Activated T-cell treated with anti-CD3 and anti-CD28 coated beads, Interleukin-2, amount 50 U/mL, for 1 hour (primary cell): Measurements from ENCODE around the gene ANKS1B.
"Not testable (repeated sequence)": the region's sequence is repeated elsewhere in the genome, so short reads cannot be mapped to it uniquely, and the experiment has no call there.

Experiments used
- DNase-seq: peaks from one replicate; pipeline ENCODE4 v3.0.0-alpha.2; 2020

Gene ANKS1B

DNA sequence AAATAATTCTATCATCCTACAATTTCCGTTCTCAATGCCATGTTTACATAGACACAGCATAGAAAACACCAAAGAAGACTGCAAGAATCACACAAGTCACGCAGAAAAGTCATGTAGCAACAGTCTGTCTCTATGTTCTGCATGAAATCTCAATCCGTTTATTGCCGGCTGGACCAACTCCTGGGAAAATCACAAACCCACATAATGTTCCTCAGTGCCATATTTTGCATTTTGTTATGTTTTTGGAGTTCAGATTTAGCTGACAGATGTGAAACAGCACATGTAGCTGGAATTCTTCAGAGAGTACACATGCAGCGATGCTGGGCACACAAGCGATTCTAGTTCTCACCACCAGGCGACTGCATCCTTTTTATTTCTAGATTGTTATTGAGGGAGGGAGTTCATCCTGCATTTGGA, 1146.5 kb downstream of the ANKS1B start:
- DNase-seq, result no peak

DNA sequence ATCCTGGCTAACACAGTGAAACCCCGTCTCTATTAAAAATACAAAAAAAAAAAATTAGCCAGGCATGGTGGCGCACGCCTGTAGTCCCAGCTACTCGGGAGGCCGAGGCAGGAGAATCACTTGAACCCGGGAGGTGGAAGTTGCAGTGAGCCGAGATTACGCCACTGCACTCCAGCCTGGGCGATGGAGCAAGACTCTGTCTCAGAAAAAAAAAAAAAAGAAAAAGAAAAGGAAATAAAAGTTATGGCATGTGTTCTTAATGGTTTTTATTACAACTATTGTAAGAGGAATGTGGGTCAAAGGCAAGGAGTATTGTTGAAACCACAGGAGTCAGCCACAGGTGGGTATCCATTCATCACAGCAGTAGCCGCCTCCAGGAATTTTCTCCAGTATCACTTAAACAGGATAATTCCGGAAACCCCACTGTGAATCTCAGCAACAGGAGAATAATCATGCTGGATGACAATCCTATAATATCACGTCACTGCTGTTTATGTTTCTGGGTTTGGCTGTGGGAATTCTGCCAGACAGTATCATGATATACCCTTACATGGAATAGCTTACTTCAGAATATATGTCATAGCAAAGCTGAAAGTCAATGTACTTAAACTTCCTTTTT, 1147.5 kb downstream of the ANKS1B start:
- DNase-seq, result not testable (repeated sequence)

DNA sequence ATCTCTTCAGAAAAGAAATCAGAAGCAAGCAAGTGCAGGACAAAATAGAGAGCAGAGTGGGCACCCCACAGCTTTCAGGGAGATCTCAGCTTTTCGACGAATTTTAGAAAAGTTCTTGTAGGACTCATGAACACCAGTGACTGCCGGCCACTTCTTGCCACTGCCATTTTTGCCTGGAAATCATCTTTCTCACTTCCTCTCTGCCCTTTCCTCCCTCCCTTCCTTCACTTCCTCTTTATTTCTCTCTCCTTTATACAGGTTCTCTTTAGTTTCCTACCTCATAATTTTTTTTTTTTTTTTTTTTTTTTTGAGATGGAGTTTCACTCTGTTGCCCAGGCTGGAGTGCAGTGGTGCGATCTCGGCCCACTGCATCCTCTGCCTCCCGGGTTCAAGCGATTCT, 1154.1 kb downstream of the ANKS1B start:
- no peak for DNase-seq

DNA sequence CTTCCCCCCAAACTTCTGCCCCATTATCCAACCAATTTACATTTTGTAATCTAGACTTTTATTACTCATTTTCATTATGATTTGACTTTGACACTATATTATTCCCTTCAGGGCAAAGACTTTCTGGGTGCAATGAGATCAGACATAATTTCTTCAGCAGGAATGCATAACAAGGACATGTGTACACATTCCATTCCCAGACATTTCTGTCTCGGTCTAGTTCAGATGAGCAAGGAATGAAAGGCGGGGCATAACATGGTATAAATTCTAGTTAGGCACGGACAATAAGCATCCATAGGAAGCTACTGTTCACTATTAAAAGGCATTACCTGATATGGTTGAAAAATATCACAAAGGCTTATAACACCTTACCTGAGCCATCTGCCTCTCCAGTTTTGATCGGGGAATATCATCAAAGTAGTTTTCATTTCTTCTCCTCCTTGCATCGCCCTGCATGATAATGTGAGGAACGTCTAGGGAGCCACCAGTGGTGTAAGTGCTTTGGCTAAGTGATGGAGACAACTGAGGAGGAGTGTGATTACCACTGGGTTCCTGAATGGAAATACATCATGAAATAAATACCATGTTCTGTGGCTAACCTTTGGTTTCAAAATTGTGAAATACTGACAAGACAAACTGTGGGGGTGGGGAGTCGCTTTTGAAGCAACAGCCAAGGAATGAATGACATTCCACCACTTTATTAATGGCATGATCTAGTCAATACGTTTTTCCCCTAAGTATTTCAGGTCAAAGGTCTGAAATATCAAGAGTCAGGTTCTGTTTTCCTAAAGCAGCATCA, 1155.7 kb downstream of the ANKS1B start:
- DNase-seq, result no peak

DNA sequence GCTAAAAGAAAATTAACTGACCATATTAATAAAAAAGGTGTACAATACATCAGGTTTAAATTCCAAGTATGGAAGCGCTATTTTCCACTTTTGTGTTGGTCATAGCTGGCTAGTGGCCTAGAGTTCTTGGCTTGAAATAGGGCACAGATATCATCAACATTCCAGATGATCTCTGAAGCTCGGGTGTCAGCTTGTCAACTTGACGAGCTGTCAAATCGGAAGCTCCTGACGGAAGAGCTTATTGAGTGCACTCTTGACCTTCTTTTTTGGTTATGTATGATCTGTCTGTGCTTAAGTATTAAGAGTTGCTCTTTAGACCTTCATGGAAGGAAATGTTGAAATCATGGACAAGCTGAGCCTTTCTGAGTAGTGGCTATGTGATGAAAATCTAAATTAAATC, 1161.7 kb downstream of the ANKS1B start:
- DNase-seq, result no peak

DNA sequence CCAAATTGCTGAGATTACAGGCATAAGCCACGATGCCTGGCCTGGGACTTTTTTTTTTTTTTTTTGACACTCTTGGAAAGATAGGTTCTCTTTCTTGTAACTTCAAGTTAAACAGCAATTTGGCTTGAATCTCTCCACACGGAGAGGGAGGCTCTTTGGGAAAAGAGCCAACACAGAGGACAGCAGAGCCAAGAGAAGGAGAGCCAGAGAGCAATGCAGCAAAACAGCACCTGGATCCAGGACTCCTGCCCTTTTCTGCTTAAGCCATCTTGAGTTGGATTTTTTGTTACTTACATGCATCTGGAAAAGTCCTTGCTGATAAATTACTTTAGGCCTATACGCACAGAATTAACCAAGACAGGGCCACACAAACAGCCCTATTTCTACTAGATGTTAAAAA, 1162.9 kb downstream of the ANKS1B start:
- DNase-seq, result no peak

DNA sequence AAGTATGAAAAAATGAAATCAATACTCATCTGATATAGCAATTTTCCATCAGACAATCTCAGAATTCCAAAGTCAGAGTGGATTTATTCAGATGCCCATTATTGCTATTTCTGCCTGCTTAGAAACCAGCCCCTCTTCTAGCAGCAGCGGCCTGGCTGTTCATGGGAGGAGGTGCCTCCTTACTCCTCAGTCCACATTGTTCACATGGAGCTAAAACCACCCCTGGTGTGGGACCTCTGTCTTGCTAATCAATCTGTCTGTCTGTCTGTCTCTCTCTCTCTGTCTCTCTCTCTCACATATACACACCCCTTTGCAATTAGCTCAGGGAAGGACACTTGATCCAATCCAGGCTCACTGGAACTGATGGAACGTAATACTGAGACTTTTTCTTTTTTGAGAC, 1163.5 kb downstream of the ANKS1B start:
- DNase-seq, result no peak

DNA sequence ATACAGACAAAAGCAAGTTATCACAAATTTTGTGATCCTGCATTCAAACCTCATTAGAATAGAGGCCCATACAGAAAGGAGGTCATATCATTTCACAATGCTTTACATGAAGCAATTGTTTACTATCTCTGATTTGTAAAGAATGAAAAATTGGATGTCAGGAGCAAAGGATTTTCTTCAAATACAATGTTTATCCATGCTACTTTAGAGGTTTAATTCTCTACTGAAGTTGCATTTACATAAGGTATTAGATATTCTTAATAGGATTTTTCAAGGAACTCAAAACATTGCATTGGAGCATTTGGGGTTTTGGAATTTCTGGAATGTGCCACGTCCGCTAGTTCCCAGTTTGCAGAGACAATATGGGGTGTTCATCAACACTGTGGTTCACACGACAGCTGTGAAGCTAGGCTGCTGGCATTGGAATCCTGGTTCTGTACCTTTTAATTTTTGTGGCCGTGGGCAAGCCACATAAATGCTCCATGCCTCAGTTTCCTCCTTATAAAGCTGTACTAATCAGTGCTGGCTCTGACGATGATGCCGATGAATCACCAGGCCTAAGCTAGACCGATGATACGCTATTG, 1164.8 kb downstream of the ANKS1B start:
- DNase-seq, result no peak

DNA sequence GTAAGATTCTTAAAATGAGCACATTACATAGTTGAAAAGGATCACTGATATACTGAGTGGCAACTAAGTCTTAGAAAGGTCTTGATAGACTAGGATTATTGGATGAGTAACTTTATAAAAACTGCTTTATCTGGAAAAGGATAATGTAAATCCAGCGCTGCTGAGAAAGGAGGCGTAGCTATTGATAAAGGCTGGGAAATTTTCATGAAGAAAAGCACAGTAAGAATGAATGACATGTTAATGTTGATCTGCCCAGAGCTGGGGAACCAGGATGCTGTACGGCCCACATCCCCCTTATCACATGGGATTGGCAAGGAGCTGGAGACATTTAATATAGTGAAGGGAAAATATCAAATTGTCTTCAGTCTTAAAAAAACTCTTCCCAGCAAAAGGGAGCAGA, 1165.7 kb downstream of the ANKS1B start:
- no peak for DNase-seq

DNA sequence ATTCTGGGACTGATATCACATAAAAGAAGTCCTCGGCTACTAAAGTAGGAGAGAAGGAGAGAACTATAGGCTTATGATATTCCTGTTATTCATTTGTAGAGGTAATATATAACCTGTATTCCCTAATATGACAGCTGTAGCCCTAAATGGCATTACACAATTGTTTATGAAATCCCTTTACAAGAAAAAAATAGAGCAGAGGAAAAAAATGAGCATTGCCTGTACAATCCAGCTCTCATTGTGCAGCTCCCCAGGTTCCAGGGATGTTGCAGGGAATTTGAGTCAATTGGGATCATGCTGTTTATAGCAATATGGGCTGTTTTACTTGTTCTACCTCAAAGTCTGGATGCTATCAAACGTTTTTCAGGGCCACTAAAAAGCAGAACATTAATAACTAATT, 1166.5 kb downstream of the ANKS1B start:
- DNase-seq, result no peak

DNA sequence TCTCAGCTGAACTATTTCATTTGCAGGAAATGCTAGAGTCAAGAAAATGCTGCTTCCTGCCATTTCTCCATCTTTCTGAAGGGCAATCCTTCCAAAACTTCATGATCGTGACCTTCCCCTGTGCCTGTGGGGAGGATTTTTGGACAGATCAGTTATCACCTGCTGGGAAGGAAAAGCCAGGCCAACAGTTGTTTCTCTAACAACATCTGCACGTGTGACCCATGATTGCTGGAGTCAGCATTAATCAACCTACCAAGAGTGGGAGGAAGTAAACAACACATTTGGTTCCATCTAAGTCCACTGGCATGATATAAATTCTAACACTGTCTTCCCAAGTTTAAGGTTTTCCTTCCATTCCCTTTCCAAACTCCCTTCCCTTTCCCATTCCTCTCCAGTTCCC, 1167.0 kb downstream of the ANKS1B start:
- DNase-seq, result no peak

DNA sequence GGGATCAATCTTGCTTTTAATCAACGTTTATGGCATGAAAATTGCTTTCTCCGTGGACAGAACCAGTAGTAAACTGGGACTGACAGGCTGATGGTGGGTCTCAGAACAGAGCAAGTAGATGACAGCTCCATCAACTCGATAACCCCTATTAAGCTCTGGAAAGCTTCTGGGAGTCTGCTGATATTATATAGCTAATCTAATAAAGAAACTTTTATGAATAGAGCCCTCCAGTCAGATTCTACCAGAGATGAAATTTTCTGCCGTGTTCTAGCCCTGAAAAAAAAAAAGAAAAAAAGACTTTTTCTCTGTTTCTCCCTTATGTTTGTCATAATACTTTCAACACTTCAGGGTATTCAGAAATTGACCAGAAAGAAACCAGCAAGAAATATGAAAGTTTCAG, 1168.0 kb downstream of the ANKS1B start:
- no peak for DNase-seq

DNA sequence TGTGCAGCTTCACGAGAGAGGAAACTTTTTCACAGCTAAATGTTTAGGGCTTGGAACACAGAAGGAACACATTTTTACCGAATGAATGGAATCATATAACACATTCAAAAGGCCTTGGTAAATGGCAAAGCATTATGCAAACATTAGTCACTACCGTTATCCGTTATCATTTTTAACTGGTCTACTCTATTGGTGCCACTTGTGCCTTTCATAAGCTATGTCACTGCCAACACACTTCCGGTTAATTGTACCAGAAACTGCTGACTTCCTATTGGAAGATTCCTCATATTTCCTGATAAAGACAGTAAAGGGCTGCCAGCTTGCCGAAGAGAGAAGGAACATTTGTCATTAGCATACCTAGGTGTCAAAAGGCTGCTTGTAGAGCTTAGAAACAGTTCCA, 1170.5 kb downstream of the ANKS1B start:
- DNase-seq, result no peak

DNA sequence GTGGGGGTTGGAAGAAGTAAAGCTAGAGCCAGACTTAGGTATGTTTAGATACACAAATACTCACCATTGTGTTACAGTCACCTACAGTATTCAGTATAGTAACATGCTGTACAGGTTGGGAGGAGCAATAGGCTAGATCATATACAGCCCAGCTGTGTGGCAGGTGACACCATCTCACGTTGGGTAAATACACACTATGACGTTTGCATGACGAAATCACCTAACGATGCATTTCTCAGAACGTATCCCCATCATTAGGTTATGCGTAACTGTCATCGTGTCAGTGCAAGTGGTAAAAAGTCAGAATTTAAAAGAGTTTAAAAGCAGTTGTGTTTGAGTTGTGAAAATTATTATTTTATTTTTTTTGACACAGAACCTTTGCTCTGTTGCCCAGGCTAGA, 1172.5 kb downstream of the ANKS1B start:
- DNase-seq, result no peak

DNA sequence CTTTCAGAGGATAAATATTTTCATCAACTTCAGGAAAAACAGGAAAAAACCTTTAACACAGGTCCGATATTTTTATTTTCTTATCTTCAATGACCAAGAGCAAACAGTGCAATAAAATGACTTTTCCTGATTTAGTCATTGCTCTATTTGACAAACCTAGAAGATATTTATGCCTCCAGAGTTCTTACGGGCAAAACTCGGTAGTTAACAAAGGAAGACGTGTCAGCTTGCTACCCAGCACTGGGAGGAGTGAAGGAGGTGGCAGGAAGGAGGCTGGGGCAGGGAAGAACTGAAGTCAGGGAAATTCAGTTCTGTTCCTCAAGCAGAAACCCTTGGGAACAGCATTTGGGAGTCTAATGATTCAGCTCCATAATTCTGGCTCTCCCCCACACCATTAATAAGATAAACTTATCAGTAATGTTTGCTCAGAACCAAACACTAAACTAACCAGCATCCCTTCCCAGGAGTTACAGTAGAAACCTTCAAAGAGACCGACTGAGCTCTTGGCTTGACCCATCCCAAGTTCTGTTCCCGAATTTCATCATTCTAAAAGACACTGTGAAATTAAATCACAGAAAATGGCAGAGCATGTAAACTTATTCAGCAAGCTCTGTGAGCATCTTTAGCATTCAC, 1176.4 kb downstream of the ANKS1B start:
- no peak for DNase-seq

DNA sequence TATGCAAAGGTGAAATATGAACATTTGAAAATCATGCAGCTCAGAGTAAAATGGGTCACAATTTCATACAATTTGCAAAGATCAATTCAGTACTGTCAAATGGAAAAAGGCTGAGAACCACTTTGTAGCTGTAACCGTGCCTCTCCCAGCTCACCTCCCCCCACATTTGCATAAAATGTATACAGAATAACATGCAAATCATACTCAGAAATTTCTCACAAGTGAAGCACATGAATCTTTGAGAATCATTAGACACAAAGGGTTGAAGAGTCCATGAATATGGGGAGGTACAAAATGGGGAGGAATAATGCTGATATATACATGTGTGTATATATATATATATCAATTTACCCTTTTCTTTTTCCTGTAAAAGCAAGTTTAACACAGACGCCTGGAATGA, 1177.5 kb downstream of the ANKS1B start:
- no peak for DNase-seq

DNA sequence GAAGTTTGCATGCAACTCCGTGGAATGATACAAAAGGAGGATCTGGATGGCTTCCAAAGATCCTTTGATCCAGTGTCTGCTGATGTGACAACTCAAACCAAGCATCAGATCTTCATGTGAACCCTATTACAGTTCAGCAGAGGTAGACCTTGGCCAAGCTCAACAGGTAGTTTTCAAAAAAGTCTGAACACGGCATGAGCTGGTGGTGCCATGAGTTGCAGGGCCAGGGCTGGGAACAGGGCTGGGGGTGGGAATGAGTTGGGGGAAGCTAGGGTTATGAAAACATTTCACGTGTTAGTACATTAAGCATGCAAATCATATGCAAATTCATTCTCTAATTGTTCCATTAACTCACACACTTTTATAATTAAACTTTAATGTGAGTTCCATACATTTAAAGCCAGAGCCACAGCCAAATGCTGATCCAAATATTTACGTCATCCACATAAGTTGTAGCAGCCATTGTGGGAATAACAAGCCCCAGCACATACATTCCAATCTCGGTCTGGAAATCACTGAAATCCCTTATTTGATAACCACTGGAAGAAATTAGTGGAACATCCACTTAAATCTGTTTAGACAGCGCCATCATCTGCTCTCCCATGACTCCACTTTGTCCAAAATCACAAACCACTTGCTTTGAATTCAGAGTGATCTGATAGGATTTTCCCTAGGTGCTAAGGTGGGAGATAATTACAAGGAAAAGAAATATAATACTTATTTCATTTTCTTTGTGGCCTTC, 1181.1 kb downstream of the ANKS1B start:
- no peak for DNase-seq

DNA sequence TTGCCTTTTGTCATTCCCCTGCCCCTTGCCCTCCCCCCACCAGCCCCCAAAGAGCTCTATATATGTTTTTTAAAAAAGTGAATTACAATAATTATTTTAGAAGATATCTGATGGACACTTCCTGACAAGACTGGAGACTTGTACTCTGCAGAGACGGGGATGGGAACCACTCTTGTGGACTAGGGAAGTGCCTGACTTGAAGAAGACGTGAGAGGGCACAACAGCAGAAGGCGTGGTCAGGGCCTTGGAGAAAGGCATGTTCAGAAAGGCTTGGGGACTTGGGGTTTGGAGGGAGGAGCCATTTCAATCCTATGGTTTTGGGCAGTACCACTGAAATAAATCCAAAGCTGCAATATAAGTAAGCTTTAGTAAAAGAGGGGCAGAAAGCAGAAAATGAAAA, 1184.9 kb downstream of the ANKS1B start:
- no peak for DNase-seq

DNA sequence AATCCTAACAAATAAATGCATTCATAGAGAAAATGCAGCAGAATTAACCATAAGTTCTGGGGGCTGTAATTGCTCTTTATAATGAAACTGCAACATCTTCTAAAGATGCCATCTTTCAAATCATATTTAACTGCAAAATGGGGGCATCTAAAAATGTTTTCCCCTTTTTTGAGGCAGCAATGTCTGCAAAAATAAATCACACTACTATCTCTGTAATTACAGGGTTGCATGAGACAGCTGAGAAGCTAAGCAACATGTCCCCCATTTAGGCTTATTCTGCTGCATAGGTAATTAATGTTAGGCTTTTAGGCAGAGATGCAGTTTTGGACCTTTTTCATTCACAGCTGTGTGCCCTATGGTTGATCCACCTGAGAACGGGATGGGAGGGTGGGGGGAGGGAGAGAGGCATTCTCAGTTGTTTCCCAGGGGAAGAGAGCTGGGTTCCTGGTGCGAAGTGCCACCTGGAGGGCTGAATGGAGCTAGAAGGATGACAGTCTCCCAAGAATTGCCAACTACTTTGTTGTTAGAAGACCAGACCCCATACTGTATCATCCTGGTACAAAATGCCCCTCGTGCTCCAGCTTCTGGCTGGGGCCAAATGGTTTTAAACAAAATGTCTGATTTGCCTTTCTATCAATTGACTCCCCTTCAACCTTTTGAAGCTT, 1185.5 kb downstream of the ANKS1B start:
- DNase-seq, result no peak

DNA sequence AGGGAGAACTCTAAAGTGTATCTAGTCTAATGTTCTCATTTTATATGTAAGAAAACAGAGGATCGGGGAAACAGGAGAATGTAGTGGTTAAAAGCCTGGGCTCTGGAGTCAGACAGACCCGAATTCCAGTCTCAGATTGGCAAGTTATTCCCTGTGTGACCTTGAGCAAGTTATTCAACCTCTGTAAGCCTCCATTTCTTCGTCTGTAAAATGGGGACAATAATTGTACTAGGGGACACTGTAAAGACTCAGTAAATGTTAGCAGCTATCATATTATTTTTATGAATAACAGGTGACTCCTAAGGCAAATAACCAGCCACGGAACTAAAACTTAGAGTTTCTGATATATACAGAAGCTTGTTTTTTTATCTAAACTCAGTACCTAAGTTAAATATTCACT, 1187.5 kb downstream of the ANKS1B start:
- no peak for DNase-seq

DNA sequence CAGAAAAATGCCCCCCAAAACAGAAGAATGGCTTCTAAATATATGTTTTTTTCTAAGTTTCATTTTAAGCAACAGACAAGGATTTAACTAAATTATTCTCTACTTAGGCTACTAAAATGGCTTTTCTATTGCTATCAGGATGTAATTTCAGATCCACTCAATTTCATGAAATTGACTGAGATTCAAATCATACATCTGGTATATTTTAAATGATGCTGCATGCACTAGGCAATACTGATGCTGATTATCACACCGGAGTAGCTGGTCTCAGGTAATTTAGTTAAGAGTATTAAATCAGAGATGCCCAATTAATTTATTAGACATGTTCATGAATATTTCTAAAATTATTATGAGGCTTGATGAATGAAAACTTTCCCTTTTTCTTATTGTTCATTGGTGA, 1188.0 kb downstream of the ANKS1B start:
- no peak for DNase-seq

DNA sequence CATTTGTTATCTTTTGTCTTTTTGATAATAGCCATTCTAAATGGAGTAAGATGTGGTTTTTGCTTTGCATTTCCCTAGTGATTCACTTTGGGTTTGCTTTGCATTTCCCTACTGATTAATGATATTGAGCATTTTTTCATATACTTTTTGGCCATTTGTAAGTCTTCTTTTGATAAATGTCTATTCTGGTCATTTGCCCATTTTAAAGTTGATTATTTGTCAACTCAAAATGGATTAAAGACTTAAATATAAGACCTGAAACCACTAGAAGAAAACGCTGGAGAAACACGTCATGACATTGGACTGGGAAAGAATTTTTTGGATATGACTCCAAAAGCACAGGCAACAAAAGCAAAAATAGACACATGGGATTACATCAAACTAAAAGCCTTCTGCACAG, 1191.6 kb downstream of the ANKS1B start:
- DNase-seq, result no peak

DNA sequence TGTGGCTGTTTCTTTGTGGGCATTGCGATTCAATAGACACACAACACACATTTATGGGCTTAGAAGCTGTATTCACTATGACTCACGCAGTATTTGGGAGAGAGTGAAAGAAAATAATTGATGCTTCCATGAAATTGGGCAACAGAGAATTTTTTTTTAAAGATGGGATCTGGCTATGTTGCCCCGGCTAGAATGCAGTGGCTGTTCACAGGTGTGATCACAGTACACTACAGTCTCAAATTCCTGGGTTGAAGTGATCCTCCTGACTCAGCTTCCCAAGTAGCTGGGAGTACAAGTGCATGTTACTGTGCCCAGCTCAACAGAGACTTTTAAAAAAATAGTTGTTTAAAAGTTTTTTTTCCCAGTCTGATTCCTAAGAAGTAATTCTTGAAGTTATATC, 1193.3 kb downstream of the ANKS1B start:
- DNase-seq, result no peak
